DMS153 treated with DMSO at 0.1 percent for 48 hours (cell line): ENCODE data around the gene C1orf159.
"Not testable (repeated sequence)": the region's sequence is repeated elsewhere in the genome, so short reads cannot be mapped to it uniquely, and the experiment has no call there.

Experiments
- DNase-seq: peaks from one replicate; lab custom pipeline; 2025; ENCODE audit not compliant: unreplicated experiment; lab: John Stamatoyannopoulos, UW

The C1orf159 gene

GRCh38 chr1:1119272-1119890 is 3.5 kb upstream of the C1orf159 start:
- DNase-seq, result no peak

DNA sequence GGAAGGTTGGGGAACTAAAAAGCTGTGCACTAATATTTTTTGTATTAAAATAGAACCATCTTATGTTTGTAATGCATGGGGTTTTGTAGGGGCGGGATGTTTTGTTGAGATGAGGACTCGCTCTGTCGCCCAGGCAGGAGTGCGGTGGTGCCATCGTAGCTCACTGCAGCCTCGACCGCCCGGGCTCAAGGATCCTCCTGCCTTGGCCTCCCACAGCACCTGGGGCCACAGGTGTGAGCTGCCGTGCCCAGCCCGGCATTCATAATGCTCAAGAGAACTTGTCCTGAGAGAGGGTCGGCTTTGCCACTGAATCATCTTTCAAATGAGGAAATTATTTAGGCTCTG is 3.0 kb upstream of the C1orf159 start:
- no peak for DNase-seq

DNA sequence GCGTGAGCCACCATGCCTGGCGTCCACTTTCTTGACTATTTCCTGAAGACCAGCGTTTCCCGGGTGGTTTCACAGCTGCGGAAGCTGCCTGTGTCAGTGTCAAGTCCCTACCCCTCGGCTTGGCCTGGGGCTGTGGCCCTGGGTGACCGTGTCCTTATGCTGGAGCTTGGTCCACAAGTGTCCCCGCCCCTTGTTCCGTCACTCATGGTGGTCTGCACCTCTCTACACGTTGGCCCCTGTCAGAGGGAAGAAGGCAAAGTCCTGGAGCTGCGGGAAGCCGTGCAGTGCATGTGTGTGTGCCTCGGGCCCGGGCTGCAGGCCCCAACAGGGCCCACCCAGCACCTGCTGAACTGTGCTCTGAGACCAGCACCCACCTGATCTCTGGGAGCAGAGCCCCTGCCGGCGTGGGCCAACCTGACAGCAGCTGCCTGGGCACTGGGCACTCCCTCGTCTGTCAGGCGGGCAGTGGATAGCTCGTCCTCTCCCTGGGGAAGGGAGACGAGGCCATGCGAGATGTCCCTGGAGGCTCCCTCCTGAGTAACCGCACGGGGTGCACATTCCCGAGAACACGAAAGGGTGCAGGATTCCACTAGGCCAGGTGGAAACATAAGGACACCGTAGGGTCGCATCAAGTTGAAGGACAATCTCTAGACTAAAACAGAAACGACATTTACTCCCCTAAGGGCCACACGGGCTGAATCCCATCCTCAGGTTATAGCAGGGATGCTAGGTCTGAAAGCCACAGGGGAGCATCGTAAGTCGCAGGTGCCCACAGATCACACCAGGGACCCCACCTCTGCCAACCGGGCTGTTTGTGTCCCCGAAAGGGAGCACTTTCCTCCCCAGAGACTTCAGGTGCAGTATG is 2.4 kb upstream of the C1orf159 start:
- no peak for DNase-seq

- no peak for DNase-seq
These were observed 1.6 kb upstream of the C1orf159 start for GRCh38 chr1:1117469-1117831.

DNA sequence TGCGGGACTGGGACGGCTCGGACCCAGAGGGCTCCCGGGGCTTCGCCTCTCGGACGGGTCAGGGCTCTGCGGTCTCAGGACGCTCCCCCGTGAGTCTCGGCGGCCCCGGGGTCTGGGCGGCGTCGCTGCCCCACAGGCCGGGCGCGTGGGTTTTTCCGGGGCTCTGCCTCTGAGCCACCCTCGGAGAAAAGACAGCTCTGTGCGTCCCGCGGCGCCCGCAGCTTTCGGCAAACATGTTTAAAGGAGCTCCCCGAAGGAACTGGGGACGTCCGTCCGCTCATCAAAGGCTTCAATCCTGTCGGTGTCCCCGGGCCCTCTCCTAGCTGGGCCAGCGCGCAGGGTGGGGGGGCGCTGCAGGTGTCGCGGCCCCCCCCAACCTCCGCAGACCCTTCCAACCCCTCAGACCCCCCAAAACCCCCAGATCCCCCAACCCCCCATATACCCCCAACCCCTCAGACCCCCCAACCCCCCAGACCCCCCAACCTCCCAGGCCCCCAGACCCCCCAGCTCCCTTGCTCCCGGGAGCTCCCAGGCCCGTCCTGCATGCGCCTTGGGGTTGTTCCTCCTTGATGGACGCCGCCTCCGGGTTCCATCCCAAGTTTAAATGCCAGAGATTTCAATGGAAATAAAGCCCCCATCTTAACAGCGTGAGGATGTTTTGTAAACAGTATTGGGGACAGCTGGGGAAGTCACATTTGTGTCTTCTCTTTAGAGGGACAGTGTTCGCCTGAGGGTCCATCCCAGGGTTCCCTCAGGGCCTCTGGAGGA is 996 bp upstream of the C1orf159 start:
- DNase-seq, result no peak

GRCh38 chr1:1115136-1115785 is 628 bp downstream of the C1orf159 start:
- no peak for DNase-seq

DNA sequence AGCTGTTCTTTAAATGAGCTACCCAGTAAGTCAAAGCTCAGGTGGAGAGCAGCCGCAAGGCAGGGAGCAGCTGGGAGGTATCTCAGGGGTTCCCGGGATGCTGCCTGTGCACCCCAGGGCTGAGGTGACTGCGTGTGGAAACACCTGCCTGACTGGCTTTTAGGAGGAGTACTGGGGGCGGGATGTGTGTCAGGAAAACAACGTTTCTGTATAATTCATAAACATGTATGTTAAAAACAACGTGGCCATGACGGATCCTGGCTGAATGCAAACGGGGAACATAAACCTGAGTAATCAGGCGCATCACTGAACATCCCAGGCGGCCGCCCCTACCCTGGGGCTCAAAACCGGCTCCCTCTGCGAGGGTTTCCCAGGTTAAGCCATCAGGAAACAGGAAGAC is 1.5 kb downstream of the C1orf159 start:
- no peak for DNase-seq

GRCh38 chr1:1112237-1112985 is 3.5 kb downstream of the C1orf159 start:
- DNase-seq, result no peak

DNA sequence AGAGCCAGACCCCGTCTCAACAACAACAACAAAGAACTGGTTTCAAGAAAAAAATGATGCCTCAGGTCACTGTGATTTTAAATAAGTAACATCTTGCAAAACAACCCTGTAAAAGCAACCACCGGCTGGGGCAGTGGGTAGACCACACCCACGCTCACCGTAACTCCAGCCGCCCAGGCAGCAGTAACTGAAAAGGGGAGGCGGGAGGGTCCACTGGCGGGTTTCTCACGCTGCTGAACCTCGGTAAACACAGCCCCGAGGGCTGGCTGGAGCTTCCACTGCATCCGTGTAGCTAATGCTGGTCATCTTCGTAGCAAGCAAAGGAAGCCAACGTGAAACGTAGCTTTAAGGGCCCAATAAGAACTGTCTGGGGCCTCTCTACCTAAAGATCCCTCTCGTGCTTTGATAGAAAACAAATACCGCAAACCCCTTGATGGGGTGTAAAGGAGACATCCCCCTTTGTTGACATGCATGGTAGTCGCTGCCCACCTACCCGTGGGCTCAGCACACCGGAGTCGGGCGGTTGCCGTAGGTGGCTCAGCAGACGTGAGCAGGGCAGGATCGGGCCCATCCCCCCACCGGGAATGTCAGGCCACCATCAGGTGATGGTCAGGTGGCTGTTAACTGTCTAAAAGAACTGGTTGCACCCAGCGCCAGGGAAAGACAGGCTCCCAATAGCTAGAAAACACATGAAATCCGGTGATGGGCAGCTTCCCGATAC is 4.2 kb downstream of the C1orf159 start:
- DNase-seq, result no peak

DNA sequence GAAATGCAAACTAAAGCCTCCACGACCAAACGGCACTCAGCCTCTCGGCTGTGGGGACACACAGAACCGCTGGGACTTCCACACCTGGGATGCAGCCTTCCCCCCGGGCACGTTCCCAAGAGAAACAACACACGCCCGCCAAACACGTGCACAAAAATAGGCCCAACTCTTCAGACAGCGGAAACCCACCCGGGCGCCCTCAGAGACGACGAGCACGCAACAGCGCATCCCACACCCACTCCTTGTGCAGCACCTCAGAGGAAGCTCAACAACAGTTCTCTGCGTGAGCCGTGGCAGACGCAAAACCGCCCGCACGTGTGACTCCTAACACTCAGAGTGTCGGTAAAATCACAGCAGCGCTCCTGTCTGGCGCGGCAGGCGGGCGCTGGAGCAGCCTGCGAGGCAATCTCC is 5.3 kb downstream of the C1orf159 start:
- DNase-seq, result no peak

DNA sequence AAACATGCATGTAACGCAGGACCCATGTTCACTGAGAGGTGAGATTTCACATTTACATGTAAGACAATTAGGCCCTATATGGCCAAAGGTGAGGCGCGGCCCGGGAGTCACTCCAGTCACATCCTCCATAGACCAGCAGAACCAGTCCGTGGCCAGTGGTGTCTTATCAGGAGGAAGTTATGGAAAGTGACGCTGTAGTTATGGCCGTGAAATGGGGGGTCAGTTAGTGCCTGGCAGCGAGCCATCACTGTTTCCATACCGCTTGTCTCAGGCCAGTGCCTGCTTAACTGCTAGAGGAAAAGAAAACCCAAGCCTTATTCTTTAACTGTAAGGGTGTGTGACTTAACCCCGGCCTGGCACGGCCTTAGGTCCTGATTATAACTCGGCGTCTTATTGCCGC is 6.1 kb downstream of the C1orf159 start:
- DNase-seq, result no peak

DNA sequence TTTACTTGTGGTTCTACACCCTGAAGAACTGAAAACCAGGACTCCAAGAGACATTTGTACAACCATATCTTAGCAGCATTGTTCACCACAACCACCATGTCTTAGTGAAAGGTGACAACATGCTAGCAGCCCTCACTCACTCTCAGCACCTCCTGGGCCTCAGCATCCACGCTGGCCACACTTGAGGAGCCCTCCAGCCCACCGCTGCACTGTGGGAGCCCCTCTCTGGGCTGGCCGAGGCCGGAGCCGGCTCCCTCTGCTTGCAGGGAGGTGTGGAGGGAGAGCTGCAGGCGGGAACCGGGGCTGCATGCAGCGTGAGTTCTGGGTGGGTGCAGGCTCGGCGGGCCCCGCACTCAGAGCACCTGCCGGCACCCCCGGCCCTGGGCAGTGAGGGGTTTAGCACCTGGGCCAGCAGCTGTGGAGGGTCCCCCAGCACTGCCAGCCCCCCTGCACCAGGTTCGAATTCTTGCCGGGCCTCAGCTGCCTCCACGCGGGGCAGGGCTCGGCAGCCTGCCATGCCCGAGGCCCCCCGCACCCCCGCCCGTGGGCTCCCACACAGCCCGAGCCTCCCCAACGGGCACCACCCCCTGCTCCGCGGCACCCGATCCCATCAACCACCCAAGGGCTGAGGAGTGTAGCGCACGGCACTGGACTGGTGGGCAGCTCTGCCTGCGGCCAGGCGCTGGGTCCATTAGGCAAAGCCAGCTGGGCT is 9.2 kb downstream of the C1orf159 start:
- DNase-seq, result no peak

- DNase-seq, result not testable (repeated sequence)
These were observed 11.7 kb downstream of the C1orf159 start for GRCh38 chr1:1104152-1104551.

DNA sequence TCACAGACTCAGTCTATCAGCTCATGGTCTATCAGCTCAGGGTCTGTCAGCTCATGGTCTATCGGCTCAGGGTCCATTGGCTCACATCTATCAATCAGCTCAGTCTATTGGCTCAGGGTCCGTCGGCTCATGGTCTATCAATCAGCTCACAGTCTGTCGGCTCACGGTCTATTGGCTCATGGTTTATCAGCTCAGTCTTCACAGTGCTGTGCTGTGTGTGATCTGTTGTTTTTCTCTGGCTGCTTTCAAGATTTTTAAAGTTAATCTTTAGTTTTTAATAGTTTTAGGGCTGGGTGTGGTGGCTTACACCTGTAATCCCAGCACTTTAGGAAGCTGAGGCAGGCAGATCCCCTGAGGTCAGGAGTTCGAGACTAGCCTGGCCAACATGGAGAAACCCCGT is 14.4 kb downstream of the C1orf159 start:
- DNase-seq, result no peak

DNA sequence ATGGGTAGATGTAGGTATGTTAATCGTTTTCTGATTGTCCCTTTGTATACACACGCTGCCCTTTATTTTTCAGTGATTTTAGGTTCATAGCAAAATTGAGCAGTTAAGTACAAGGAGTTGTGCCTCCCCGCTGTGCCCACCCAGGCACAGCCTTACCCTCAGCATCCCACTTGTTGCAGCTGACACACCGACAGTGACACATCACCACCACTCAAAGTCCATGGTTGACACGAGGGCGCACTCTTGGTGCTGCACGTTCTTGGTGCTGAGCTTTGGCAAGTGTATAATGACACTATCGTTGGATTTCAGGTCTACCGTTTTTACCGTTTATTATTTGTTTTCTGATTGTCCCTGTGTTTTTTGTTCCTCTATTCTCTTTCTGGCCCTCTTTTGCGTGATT is 15.6 kb downstream of the C1orf159 start:
- DNase-seq, result no peak

DNA sequence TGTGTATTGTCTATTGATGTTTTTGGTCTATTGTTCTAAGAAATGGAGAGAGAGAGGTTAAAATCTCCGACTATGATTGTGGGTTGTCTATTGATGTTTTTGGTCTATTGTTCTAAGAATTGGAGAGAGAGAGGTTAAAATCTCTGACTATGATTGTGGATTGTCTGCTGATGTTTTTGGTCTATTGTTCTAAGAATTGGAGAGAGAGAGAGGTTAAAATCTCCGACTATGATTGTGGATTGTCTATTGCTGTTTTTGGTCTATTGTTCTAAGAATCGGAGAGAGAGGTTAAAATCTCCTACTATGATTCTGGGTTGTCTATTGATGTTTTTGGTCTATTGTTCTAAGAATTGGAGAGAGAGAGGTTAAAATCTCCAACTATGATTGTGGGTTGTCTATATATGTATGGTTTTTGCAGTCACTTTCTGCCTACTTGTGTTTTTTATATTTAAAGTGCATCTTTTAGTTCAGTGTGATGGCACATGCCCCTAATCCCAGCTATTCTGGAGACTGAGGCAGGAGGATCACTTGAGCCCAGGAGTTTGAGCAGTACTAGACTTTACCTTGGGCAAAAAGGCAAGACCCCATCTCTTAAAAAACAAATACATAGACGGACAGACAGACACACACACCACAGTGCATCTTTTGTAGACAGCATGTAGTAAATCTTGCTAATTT is 16.2 kb downstream of the C1orf159 start:
- no peak for DNase-seq

DNA sequence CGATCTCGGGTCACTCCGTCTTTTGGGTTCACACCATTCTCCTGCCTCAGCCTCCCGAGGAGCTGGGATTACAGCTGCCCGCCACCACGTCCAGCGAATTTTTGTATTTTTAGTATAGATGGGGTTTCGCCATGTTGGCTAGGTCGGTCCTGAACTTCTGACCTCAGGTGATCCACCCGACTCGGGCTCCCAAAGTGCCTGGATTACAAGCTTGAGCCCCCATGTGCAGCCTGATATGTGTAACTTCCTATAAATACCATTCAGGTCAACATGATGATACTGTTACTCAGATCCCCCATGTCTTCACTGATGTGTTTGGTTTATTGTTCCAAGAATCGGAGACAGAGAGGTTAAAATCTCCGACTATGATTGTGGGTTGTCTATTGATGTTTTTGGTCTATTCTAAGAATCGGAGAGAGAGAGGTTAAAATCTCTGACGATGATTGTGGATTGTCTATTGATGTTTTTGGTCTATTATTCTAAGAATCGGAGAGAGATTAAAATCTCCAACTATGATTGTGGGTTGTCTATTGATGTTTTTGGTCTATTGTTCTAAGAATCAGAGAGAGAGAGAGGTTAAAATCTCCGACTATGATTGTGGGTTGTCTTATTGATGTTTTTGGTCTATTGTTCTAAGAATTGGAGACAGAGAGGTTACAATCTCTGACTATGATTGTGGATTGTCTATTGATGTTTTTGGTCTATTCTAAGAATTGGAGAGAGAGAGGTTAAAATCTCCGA is 17.0 kb downstream of the C1orf159 start:
- DNase-seq, result no peak

- DNase-seq, result not testable (repeated sequence)
These were observed 19.8 kb downstream of the C1orf159 start for GRCh38 chr1:1096136-1096535.
